Mesendoderm (in vitro differentiated cells): ENCODE results near the gene GLI3.

Source experiments
- DNase-seq: peaks from one replicate; pipeline ENCODE4 v3.0.0; 2013
- H2AK5ac ChIP-seq: 2 replicates; pipeline ENCODE4 v1.6.1; 2013; ENCODE audit warnings: low read length, inconsistent platforms
- H2BK120ac ChIP-seq: 2 replicates; pipeline ENCODE4 v1.6.1; 2013; ENCODE audit warnings: low read depth, mild to moderate bottlenecking, low read length, moderate library complexity, mixed read lengths
- H2BK15ac ChIP-seq: replicated peaks from 2 replicates; pipeline ENCODE4 v1.6.1; 2013; ENCODE audit warnings: low read depth, mild to moderate bottlenecking, moderate library complexity
- H2BK5ac ChIP-seq: 2 replicates; pipeline ENCODE4 v1.6.1; 2013; ENCODE audit warnings: low read length, inconsistent platforms
- H3K18ac ChIP-seq: 2 replicates; pipeline ENCODE4 v1.6.1; 2013; ENCODE audit warnings: mild to moderate bottlenecking, low read length, mixed read lengths
- H3K23ac ChIP-seq: one replicate; pipeline ENCODE4 v1.6.1; 2013; ENCODE audit warnings: low read length
- H3K27ac ChIP-seq: 2 replicates; pipeline ENCODE4 v1.5.1; 2013; ENCODE audit warnings: low read depth, mild to moderate bottlenecking, inconsistent platforms, low read length, moderate library complexity
- H3K27me3 ChIP-seq: 2 replicates; pipeline ENCODE4 v1.6.1; 2013; ENCODE audit warnings: low read length, control low read depth, mild to moderate bottlenecking, inconsistent platforms; ENCODE audit not compliant: insufficient read depth, poor library complexity
- H3K36me3 ChIP-seq: 2 replicates; pipeline ENCODE4 v1.6.1; 2013; ENCODE audit warnings: low read length, inconsistent platforms; ENCODE audit not compliant: control insufficient read depth, insufficient read depth
- H3K4ac ChIP-seq: one replicate; pipeline ENCODE4 v1.6.1; 2013; ENCODE audit warnings: low read depth, mild to moderate bottlenecking, low read length, moderate library complexity
- H3K4me1 ChIP-seq: 2 replicates; pipeline ENCODE4 v1.6.1; 2013; ENCODE audit warnings: low read depth, low read length, inconsistent platforms; ENCODE audit not compliant: control insufficient read depth
- H3K4me2 ChIP-seq: 2 replicates; pipeline ENCODE4 v1.6.1; 2013; ENCODE audit warnings: low read length
- H3K4me3 ChIP-seq: 2 replicates; pipeline ENCODE4 v1.5.1; 2013; ENCODE audit warnings: mild to moderate bottlenecking, low read length
- H3K56ac ChIP-seq: one replicate; pipeline ENCODE4 v1.6.1; 2013; ENCODE audit warnings: low read length
- H3K79me1 ChIP-seq: 2 replicates; pipeline ENCODE4 v1.6.1; 2013; ENCODE audit warnings: low read length, inconsistent platforms
- H3K79me2 ChIP-seq: 2 replicates; pipeline ENCODE4 v1.6.1; 2013; ENCODE audit warnings: mild to moderate bottlenecking, low read length; ENCODE audit not compliant: control insufficient read depth, insufficient read depth
- H3K9ac ChIP-seq: 2 replicates; pipeline ENCODE4 v1.6.1; 2013; ENCODE audit warnings: low read length, inconsistent platforms
- H4K5ac ChIP-seq: one replicate; pipeline ENCODE4 v1.6.1; 2013; ENCODE audit warnings: low read length
- H4K8ac ChIP-seq: one replicate; pipeline ENCODE4 v1.6.1; 2013; ENCODE audit warnings: low read depth, mild to moderate bottlenecking, control low read depth, low read length, moderate library complexity
- WGBS: extraction: QIAGEN DNeasy Blood & Tissue Kit; methylation state at CpG from one replicate; pipeline ENCODE4 v1.1.7; 2013; ENCODE audit warnings: low lambda C conversion rate, missing lambda C conversion rate; ENCODE audit not compliant: insufficient coverage; ENCODE audit errors: extremely low coverage; 5-methylcytosine and 5-hydroxymethylcytosine counted together

Gene GLI3

GRCh38 chr7:41996381-41997035 is 240.5 kb downstream of the GLI3 start:
- no CpG with 5 or more reads among the region's 4 CpGs for WGBS
- Histone ChIP-seq H3K18ac (no peak overlapping the region), H4K8ac (no peak overlapping the region), H3K4me2 (no peak overlapping the region), H3K4ac (no peak overlapping the region), H3K56ac (no peak overlapping the region), H2BK5ac (no peak overlapping the region), H3K4me3 (no peak overlapping the region), H3K4me1 (no peaks in the 10 kb centered on the region), H3K23ac (no peak overlapping the region), H2AK5ac (no peak overlapping the region), H3K79me1 (no peaks in the 10 kb centered on the region), H3K9ac (no peak overlapping the region), H3K79me2 (no peaks in the 10 kb centered on the region), H2BK120ac (no peak overlapping the region), H3K36me3 (no peaks in the 10 kb centered on the region), H2BK15ac (no peak overlapping the region), H3K27ac (no peak overlapping the region), H4K5ac (no peak overlapping the region), H3K27me3 (no peaks in the 10 kb centered on the region)
- DNase-seq, result no peak

- no peak overlapping the region for H4K5ac ChIP-seq
- H3K79me1 ChIP-seq, result no peaks in the 10 kb centered on the region
- no peak overlapping the region for H3K56ac ChIP-seq
- H3K27ac ChIP-seq, result no peak overlapping the region
- no peak overlapping the region for H3K23ac ChIP-seq
- no peak overlapping the region for H3K4me2 ChIP-seq
- no peaks in the 10 kb centered on the region for H3K4me1 ChIP-seq
- no peak overlapping the region for H3K4ac ChIP-seq
- no peak overlapping the region for H2AK5ac ChIP-seq
- H2BK120ac ChIP-seq, result no peak overlapping the region
- H3K36me3 ChIP-seq, result no peaks in the 10 kb centered on the region
- no peak overlapping the region for H2BK5ac ChIP-seq
- H3K79me2 ChIP-seq, result no peaks in the 10 kb centered on the region
- H3K4me3 ChIP-seq, result no peak overlapping the region
- H3K27me3 ChIP-seq, result no peaks in the 10 kb centered on the region
- no peak overlapping the region for H3K18ac ChIP-seq
- H2BK15ac ChIP-seq, result no peak overlapping the region
- no peak overlapping the region for H3K9ac ChIP-seq
- H4K8ac ChIP-seq, result no peak overlapping the region
- DNase-seq, result no peak
- no CpG with 5 or more reads among the region's 2 CpGs for WGBS
Measured at GRCh38 chr7:41995632-41996271, 241.3 kb downstream of the GLI3 start.

DNA sequence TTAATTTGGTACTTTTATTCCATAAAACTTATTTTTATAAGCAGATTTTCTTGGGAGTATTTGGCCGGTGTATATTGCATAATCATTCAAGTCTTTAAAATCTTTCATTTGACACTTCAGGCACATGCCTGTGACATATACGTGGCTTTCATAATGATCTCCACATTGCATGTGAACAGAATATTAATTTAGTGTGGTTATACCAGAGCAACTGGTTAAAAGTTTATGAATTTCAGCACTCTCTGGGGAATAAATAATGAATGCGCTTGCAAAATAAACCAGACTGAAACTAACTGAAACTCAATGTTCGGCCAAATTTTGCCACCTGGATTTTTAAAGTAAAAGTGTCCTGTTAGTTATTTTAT is 242.3 kb downstream of the GLI3 start:
- no peaks in the 10 kb centered on the region for H3K36me3 ChIP-seq
- no peak overlapping the region for H2AK5ac ChIP-seq
- no peaks in the 10 kb centered on the region for H3K4me1 ChIP-seq
- H3K9ac ChIP-seq, result no peak overlapping the region
- no peak for DNase-seq
- WGBS, result no CpG with 5 or more reads among the region's 4 CpGs
- H2BK120ac ChIP-seq, result no peak overlapping the region
- H3K56ac ChIP-seq, result no peak overlapping the region
- no peaks in the 10 kb centered on the region for H3K79me2 ChIP-seq
- H3K23ac ChIP-seq, result no peak overlapping the region
- H3K4me3 ChIP-seq, result no peak overlapping the region
- H3K4ac ChIP-seq, result no peak overlapping the region
- no peak overlapping the region for H2BK15ac ChIP-seq
- no peak overlapping the region for H3K27ac ChIP-seq
- no peaks in the 10 kb centered on the region for H3K27me3 ChIP-seq
- no peak overlapping the region for H4K5ac ChIP-seq
- H4K8ac ChIP-seq, result no peak overlapping the region
- H3K18ac ChIP-seq, result no peak overlapping the region
- no peaks in the 10 kb centered on the region for H3K79me1 ChIP-seq
- H3K4me2 ChIP-seq, result no peak overlapping the region
- no peak overlapping the region for H2BK5ac ChIP-seq

DNA sequence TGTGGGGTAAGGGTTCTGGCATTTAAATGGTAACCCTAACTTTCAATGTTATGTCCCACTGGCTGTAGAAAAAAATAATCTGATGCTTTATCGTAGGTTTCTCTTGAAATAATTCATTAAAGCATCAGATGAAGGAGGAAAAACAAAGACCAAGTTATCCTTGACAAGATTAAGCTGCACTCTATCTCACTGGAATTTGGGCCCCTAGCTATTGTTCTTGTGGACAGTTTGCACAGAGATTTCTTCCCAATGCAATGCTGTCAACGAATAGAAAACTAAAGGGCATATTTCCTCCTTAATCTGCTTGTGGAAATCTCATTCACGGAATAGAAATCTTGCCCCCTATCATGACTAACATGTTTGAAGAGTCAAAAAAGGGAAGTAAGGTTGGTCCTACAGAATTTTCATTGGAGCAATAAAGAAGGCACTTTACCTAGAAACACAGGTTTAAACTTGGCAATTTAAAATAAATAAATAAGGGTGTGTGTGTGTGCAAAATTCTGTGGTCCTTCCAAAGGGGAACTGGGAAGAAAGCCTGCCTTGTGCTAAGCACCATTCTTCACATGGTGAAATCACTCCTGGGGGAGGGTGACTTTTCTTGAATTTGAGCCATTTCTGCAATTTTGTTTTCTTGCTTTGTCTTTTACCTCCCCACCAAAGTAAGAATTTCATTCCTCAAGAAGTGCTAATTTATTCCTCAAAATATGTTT is 242.8 kb downstream of the GLI3 start:
- Histone ChIP-seq H3K36me3 (no peaks in the 10 kb centered on the region), H3K9ac (no peak overlapping the region), H3K18ac (no peak overlapping the region), H2BK15ac (no peak overlapping the region), H3K79me1 (no peaks in the 10 kb centered on the region), H3K4me3 (no peak overlapping the region), H4K8ac (no peak overlapping the region), H3K79me2 (no peaks in the 10 kb centered on the region), H3K56ac (no peak overlapping the region), H3K4me2 (no peak overlapping the region), H3K27me3 (no peaks in the 10 kb centered on the region), H4K5ac (no peak overlapping the region), H2BK120ac (no peak overlapping the region), H2BK5ac (no peak overlapping the region), H3K23ac (no peak overlapping the region), H2AK5ac (no peak overlapping the region), H3K4ac (no peak overlapping the region), H3K4me1 (no peaks in the 10 kb centered on the region), H3K27ac (no peak overlapping the region)
- no CpG with 5 or more reads among the region's 3 CpGs for WGBS
- no peak for DNase-seq

DNA sequence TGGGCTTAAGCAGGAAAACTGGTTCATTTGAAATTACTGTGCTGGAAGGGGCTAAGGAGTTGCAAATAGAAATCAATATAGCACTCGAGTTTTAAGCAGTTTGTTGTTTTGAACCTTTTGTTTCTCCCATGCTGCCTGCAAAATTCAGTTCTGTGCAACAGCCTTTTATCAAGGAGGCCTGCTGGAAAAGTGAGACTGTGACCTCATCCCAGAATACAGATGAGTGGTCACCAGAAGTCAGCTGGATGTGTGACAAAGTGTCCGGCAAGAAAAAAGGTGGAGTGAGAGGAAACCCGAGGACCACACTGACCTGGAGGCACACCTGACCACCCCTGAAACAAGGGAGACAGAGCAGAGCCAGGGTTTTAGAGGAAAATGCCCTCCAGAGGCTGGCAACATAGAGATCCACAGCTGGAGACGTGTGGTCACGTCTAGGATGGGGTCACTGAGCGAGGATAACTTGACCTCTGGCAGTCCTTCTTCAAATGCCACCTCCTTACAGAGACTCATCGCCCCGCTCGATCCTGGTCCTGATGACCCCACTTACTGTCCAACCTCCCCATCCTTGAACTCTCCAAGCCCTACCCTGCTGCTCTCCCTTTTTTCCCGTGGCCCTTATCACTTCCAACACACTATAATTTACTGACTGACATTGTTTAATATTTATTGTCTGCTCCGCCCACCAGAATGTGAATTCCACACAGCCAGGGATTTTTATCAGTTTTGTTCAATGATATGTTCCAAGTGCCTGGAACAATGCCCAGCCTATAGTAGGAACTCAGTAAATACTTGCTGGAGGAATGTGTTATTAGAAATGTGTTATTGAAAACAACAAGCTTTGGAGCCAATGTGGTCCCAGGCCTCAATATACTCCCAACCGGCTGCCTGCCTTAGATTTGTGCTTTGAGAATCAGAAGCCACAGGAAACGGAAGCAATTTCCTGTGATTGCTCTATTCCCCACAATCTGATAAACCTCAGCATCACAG is 243.8 kb downstream of the GLI3 start:
- H3K36me3 ChIP-seq, result no peaks in the 10 kb centered on the region
- H4K5ac ChIP-seq, result no peak overlapping the region
- no CpG with 5 or more reads among the region's 13 CpGs for WGBS

More for the DNA sequence above, 243.8 kb downstream of the GLI3 start:
- Histone ChIP-seq H3K4me3 (no peak overlapping the region), H3K27me3 (no peaks in the 10 kb centered on the region), H2AK5ac (no peak overlapping the region), H3K79me2 (no peaks in the 10 kb centered on the region), H3K79me1 (no peaks in the 10 kb centered on the region), H3K4me1 (no peaks in the 10 kb centered on the region), H2BK5ac (no peak overlapping the region), H3K4me2 (no peak overlapping the region), H4K8ac (no peak overlapping the region), H3K56ac (no peak overlapping the region), H3K9ac (no peak overlapping the region), H3K4ac (no peak overlapping the region), H2BK120ac (no peak overlapping the region), H3K18ac (no peak overlapping the region), H3K27ac (no peak overlapping the region), H2BK15ac (no peak overlapping the region), H3K23ac (no peak overlapping the region)
- DNase-seq, result no peak
